GM03348 (cell line): ENCODE measurements around the gene KRTAP9-1.
A peak's percentile ranks its signal among the peaks of the same experiment; 100 is the strongest.
"Not testable (repeated sequence)": the region's sequence is repeated elsewhere in the genome, so short reads cannot be mapped to it uniquely, and the experiment has no call there.

Experiments used
- DNase-seq: peaks from one replicate; pipeline ENCODE4 v3.0.0; 2012; ENCODE audit warnings: low spot score

KRTAP9-1 gene

GRCh38 chr17:41189837-41190318 is at the start of gene KRTAP9-1:
Gene KRTAP9-1 (plus strand): TSS chr17:41189887. CDS start chr17:41189887, 0 bp downstream.
- DNase-seq: not testable (repeated sequence)

DNA sequence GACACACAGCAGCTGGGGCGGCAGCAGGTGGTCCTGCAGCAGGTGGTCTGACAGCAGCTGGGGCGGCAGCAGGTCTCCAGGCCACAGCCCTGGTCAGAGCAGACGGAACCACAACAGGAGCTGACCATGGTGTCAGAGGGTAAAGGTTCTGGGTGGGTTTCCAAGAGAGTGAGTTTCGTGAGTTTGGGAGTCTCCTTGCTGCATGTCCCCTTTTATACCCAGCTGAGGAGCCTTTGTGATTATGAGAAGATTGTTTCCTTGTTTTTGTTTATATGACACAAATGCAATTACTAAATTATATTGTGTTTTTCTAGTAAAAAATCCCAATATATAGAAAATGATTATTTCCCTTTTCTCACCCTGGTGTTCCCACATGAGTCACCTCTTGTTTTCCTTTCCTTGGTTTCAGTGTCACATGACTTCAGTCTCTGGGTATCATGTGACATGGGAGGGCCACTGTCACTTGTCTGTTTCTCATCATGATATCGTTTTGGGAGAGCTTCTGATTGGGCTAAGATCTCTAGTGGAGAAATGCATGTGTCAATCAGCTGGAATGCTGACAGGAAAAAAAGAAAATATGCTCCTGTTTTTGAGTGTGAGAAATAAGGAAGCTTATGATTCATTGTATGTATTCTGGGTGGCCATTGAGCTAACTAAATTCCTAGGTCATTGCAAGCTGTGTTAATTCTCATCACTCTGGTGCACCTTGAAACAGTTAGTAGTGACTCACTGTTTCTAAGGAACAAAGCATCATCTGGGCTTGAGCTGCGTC is 49.1 kb upstream of the KRTAP9-1 start, which contains the start of gene KRTAP4-6:
KRTAP4-6 (minus strand) TSS at position 185 of the 772 bp plus-strand sequence; CDS start at position 128, 57 bp downstream.
- DNase-seq: peak; percentile 54

DNA sequence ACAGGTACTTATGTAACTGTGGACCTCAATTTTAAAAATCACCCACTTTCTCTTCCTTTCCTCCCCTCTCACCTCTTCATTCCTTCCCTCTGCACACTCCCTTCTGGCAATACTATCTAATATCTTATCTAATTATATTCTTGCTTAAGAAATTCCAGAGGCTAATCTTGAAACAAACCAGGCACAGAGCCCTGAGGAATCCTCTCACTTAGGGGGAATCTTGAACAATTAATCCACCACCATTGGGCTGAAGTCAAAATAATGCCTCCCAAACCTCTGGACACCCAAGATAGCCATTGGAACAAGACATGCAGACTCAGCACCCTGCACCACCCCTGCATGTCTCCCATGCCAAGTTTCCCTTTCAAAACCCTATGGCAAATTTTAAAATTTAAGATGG is 48.3 kb upstream of the KRTAP9-1 start:
- DNase-seq: no peak

GRCh38 chr17:41144846-41145245 is 44.8 kb upstream of the KRTAP9-1 start:
- no peak for DNase-seq

GRCh38 chr17:41145261-41145660 is 44.4 kb upstream of the KRTAP9-1 start:
- no peak for DNase-seq

DNA sequence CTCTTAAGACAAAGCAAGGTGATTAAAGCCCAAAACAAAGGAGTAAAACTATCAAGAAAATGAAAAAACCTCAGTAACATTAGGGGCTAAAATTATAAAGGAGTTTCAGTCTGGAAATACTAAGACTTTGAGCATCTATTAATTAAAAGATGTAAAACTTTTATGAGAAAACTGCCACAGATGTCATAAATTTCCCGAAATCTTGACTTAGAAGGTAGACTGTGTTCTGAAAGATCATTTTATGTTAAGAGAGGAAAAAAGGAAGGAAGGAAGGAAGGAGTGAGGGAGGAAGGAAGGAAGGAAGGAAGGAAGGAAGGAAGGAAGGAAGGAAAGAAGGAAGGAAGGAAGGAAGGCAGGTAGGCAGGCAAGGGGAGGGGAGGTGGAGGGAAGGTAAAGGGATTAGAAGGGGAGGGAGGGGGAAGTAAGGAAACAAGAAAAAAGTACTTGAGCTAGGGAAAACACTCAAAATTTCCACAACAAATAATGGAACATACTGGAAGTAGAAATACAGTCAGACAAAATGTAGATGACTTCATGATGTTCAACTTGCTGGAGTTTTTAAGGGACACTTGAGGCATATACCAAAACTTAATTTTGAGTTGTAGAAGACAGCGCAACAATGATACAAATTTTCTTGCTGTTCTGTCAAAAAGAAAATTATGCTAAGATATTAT is 42.0 kb upstream of the KRTAP9-1 start:
- no peak for DNase-seq

DNA sequence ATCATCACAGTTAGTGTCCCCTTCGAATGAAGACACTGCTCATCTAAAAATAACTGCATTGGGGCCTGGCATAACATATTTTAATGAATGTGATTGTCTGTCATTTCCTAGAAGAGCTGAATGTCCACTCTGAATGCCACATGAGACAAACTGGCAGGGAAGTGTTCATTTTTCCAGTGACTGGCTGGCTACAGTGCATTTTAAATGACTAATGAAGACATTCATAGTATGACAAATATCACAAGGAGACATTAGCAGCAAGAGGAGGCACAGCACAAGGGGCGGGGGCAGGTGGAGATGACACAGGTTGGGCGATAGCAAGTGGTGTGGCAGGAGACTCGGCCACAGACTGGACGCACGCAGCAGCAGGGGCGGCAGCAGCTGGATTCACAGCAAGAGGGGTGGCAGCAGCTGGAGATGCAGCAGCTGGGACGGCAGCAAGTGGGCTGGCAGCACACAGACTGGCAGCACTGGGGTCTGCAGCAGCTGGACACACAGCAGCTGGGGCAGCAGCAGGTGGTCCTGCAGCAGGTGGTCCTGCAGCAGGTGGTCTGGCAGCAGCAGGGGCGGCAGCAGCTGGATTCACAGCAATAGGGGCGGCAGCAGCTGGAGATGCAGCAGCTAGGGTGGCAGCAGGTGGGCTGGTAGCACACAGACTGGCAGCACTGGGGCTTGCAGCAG is 40.6 kb upstream of the KRTAP9-1 start:
- not testable (repeated sequence) for DNase-seq

GRCh38 chr17:41149652-41149985 is 40.1 kb upstream of the KRTAP9-1 start, which contains the start of gene KRTAP4-5:
Gene KRTAP4-5 (minus strand): TSS chr17:41149825. CDS start chr17:41149767, 58 bp downstream.
- DNase-seq: no peak

- no peak for DNase-seq
These were observed 39.7 kb upstream of the KRTAP9-1 start for GRCh38 chr17:41150026-41150425.

DNA sequence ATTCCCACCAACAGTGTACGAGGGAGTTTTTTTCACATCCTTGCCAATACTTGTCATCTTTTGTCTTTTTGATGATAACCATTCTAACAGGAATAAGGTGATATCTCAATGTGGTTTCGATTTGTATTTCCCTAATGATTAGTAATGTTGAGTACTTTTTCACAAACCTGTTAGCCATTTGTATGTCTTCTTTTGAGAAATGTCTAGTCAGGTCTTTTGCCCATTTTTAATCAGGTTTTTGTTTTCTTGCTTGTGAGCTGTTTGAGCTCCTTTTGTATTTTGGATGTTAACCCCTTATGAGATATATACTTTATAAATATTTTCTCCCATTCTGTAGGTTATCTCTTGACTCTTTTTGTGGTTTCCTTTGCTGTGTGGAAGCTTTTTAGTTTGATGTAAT is 38.2 kb upstream of the KRTAP9-1 start:
- no peak for DNase-seq

- DNase-seq: no peak
These were observed 35.8 kb upstream of the KRTAP9-1 start for GRCh38 chr17:41153856-41154255.

DNA sequence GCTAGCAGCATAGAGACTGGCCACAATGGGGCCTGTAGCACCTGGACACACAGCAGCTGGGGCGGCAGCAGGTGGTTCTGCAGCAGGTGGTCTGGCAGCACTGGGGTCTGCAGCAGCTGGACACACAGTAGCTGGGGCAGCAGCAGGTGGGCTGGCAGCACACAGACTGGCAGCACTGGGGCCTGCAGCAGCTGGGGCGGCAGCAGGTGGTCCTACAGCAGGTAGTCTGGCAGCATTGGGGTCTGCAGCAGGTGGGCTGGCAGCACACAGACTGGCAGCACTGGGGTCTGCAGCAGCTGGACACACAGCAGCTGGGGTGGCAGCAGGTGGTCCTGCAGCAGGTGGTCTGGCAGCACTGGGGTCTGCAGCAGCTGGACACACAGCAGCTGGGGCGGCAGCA is 29.5 kb upstream of the KRTAP9-1 start:
- not testable (repeated sequence) for DNase-seq

DNA sequence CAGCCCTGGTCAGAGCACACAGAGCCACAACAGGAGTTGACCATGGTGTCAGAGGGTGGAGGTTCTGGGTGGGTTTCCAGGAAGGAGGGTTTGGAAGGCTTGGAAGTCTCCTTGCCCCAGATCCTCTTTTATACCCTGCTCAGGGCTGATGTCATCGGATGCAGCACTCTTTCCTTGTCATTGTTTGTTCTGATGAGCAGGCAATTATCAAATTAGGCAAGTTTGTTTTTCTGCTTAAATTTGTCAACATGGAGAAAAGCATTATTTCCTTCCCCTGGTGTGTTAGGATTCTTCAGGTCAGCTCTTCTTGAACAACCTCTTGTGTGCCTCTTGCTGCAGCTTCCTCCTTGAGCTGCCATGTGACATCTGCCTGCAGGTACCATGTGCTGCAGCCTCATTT is 29.0 kb upstream of the KRTAP9-1 start, which contains the start of gene KRTAP4-4:
KRTAP4-4 (minus strand) TSS at position 101 of the 400 bp plus-strand sequence; CDS start at position 44, 57 bp downstream.
- DNase-seq: no peak

DNA sequence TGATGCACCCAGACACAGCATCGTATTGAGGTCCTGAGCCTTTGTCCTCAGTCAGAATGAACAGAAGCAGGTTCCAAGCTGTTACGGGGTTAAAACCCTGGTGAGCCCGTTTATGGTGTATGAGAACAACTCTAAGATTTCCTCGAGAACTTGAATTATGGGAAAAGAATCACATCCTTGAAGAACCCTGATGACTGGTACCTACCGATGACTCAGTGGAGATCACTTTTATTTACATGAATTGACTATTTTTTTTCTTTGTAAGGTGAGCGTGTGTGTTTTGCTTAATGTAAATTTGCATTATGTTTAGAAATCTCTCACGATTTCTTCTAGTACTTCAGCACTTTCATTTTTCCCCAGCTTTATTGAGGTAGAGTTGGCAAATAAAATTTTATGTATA is 25.9 kb upstream of the KRTAP9-1 start:
- no peak for DNase-seq

DNA sequence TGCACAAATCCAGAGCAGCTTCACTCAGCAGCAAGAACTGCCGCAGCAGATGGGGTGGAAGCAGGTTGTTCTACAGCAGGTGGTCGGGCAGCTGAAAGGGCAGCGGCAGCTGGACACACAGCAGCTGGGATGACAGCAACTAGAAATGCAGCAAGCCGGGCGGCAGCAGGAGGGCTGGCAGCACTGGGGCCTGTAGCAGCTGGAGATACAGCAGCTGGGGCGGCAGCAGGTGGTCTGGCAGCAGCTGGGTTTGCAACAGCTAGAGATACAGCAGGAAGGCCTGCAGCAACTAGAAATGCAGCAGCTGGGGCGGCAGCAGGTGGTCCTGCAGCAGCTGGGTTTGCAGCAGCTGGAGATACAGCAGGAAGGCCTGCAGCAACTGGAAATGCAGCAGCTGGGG is 22.1 kb upstream of the KRTAP9-1 start:
- no peak for DNase-seq

DNA sequence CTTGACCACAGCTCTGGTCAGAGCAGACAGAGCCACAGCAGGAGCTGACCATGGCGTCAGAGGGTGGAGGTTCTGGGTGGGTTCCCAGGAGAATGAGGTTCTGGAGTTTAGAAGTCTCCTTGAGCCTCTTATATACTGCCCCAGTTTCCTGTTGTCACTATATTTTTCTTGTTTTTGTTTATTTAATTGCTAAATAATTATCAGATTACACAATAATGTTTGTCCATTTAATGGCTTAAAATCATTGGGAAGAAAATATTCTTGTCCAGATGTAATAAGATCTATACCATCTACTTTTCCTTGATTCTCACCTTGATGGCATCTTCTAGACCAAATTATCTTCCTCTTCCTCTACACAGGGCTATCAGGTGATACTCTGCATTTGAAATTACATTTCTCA is 21.6 kb upstream of the KRTAP9-1 start, which contains the start of gene KRTAP4-3:
KRTAP4-3 (minus strand) TSS at position 101 of the 400 bp plus-strand sequence; CDS start at position 52, 49 bp downstream.
- no peak for DNase-seq

DNA sequence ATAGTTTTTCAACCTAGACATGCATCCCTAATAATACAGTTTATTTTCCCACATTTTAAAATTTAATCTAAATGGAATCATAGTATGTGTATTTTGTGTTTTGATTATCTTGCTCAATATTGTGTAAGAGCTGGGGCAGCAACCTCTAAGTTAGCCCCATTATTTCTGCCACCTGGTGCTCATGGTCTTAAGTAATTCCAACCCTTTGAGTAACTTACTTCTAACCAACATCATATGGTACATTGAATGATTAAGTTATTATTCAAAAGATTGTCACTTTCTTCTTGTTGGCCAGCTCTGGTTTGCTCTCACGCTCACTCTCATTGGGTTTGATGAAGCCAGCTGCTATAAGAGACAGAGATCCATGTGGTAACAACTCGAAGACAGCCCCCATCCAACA is 17.8 kb upstream of the KRTAP9-1 start:
- peak; percentile 35 for DNase-seq

GRCh38 chr17:41176744-41177387 is 12.8 kb upstream of the KRTAP9-1 start:
- DNase-seq: no peak

- DNase-seq: no peak
These were observed 11.9 kb upstream of the KRTAP9-1 start, which contains the start of gene KRTAP4-2 for GRCh38 chr17:41177727-41178271. Gene KRTAP4-2 (minus strand): TSS chr17:41178221. CDS start chr17:41178164, 57 bp downstream.

- peak; percentile 30 for DNase-seq
These were observed 11.3 kb upstream of the KRTAP9-1 start for GRCh38 chr17:41178341-41178740.
